HepG2 (cell line): ENCODE measurements around the gene RAB27B.

Experiments
- NFYB ChIP-seq: sonication (generic); formaldehyde crosslinking; IDR thresholded peaks from 2 replicates; pipeline ENCODE4 v1.4.0; 2020; ENCODE audit warnings: missing genetic modification reagents
- SOX6 ChIP-seq, 2 experiments: fragments of 450-650 bp in 1 of 2; sonication (generic) in 1 of 2; formaldehyde crosslinking in 1 of 2; IDR thresholded peaks; 2 replicates each; pipeline versions ENCODE4 v1.4.0 to v1.6.1; 2017 to 2020; ENCODE audit warnings: antibody characterized with exemption in 1 of 2, mild to moderate bottlenecking in 1 of 2, missing genetic modification reagents in 1 of 2
- ZNF24 ChIP-seq: fragments of 450-650 bp; IDR thresholded peaks from 2 replicates; pipeline ENCODE4 v1.6.1; 2017; ENCODE audit warnings: antibody characterized with exemption, mild to moderate bottlenecking
- TF ChIP-seq, protein P1 (sequence below): IDR thresholded peaks from 2 replicates; pipeline ENCODE4 v1.6.1; 2012; ENCODE audit warnings: low read depth, low read length, improper control_type of control experiment
- TF ChIP-seq, protein P2 (sequence below): sonication (generic); formaldehyde crosslinking; IDR thresholded peaks from 2 replicates; pipeline ENCODE4 v1.4.0; 2020; ENCODE audit warnings: missing genetic modification reagents
- TF ChIP-seq, protein P3 (sequence below): sonication (generic); formaldehyde crosslinking; IDR thresholded peaks from 2 replicates; pipeline ENCODE4 v1.5.1; 2020; ENCODE audit warnings: mild to moderate bottlenecking, missing genetic modification reagents, borderline replicate concordance

DNA sequence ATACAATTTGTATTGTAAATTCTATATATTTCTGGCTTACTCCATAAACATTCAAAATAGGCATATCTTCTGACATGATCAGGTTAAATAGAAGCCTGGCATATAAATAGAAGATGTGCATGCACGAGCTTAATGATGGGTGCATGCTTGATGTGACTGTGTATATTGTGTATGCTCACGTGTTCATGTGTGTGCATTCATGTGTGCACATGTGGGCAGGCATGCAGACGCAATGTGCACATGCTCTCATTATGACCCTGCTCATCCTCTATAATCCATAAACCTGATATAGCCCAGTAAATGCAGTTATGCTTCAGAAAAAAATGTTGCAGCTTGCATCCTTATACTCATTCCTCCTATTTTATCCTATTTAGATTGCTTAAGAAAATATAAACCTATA is 29.2 kb downstream of the RAB27B start:
- no peak for TF ChIP-seq NFYB (CRISPR knock-in tag)
- TF ChIP-seq, protein P1, sequence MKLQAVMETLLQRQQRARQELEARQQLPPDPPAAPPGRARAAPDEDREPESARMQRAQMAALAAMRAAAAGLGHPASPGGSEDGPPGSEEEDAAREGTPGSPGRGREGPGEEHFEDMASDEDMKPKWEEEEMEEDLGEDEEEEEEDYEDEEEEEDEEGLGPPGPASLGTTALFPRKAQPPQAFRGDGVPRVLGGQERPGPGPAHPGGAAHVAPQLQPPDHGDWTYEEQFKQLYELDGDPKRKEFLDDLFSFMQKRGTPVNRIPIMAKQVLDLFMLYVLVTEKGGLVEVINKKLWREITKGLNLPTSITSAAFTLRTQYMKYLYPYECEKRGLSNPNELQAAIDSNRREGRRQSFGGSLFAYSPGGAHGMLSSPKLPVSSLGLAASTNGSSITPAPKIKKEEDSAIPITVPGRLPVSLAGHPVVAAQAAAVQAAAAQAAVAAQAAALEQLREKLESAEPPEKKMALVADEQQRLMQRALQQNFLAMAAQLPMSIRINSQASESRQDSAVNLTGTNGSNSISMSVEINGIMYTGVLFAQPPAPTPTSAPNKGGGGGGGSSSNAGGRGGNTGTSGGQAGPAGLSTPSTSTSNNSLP = no peak
- TF ChIP-seq ZNF24 = no peak
- TF ChIP-seq, protein P2, sequence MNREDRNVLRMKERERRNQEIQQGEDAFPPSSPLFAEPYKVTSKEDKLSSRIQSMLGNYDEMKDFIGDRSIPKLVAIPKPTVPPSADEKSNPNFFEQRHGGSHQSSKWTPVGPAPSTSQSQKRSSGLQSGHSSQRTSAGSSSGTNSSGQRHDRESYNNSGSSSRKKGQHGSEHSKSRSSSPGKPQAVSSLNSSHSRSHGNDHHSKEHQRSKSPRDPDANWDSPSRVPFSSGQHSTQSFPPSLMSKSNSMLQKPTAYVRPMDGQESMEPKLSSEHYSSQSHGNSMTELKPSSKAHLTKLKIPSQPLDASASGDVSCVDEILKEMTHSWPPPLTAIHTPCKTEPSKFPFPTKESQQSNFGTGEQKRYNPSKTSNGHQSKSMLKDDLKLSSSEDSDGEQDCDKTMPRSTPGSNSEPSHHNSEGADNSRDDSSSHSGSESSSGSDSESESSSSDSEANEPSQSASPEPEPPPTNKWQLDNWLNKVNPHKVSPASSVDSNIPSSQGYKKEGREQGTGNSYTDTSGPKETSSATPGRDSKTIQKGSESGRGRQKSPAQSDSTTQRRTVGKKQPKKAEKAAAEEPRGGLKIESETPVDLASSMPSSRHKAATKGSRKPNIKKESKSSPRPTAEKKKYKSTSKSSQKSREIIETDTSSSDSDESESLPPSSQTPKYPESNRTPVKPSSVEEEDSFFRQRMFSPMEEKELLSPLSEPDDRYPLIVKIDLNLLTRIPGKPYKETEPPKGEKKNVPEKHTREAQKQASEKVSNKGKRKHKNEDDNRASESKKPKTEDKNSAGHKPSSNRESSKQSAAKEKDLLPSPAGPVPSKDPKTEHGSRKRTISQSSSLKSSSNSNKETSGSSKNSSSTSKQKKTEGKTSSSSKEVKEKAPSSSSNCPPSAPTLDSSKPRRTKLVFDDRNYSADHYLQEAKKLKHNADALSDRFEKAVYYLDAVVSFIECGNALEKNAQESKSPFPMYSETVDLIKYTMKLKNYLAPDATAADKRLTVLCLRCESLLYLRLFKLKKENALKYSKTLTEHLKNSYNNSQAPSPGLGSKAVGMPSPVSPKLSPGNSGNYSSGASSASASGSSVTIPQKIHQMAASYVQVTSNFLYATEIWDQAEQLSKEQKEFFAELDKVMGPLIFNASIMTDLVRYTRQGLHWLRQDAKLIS = no peak
- TF ChIP-seq SOX6 (IDR thresholded peaks at IDR 0.05) = no peak
- no peak for TF ChIP-seq SOX6 (CRISPR knock-in tag; IDR thresholded peaks at IDR 0.05)
- TF ChIP-seq, protein P3, sequence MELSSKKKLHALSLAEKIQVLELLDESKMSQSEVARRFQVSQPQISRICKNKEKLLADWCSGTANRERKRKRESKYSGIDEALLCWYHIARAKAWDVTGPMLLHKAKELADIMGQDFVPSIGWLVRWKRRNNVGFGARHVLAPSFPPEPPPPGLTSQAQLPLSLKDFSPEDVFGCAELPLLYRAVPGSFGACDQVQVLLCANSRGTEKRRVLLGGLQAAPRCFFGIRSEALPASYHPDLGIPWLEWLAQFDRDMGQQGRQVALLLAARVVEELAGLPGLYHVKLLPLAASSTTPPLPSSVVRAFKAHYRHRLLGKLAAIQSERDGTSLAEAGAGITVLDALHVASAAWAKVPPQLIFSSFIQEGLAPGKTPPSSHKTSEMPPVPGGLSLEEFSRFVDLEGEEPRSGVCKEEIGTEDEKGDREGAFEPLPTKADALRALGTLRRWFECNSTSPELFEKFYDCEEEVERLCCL (CRISPR knock-in tag) = no peak
